ENCODE results near the gene KIF27. TPM values are rescaled to one million over a fixed set of nuclear protein-coding genes. Genes with fewer than 3 reads are reported as not detected.
"Not testable (repeated sequence)": the region's sequence is repeated elsewhere in the genome, so short reads cannot be mapped to it uniquely, and the experiment has no call there.

KIF27 gene
- total and polyA plus RNA-seq, 10 of the 15 experiments (the other 5 are each of a cell fraction or from before 2014, with no cell fraction given): 0.64 to 3.3 (median 1.3) TPM

- H2AFZ ChIP-seq (ENCODE audit: control insufficient read depth, low read depth, low read length); H3K9ac ChIP-seq (ENCODE audit: control insufficient read depth, insufficient read depth, low read length); BruUV-seq (replicated peaks); RAD21 ChIA-PET (ENCODE audit: unreplicated experiment); in situ Hi-C loops (cut with MboI); H3K27ac ChIP-seq (ENCODE audit: control insufficient read depth, insufficient read depth); SMC1A ChIA-PET (ENCODE audit: uncharacterized antibody, unreplicated experiment); H3K27me3 ChIP-seq (replicated peaks in 1 of 2; ENCODE audit: control insufficient read depth in 2 of 2, insufficient read depth in 2 of 2, low read length in 1 of 2); H4K20me1 ChIP-seq (ENCODE audit: control insufficient read depth, insufficient read depth); FAIRE-seq; H3K36me3 ChIP-seq (ENCODE audit: control insufficient read depth in 2 of 2, insufficient read depth in 2 of 2, low read length in 1 of 2); intact Hi-C loops (cut with micrococcal nuclease; ENCODE audit: unreplicated experiment); H3K4me2 ChIP-seq (ENCODE audit: control insufficient read depth, insufficient read depth); POLR2A ChIA-PET; H3K9me3 ChIP-seq (replicated peaks; ENCODE audit: control insufficient read depth, insufficient read depth, low read length); H3K79me2 ChIP-seq (ENCODE audit: control insufficient read depth, insufficient read depth, low read length); H3K4me3 ChIP-seq; H3K4me1 ChIP-seq (ENCODE audit: control insufficient read depth, insufficient read depth, low read length); DNase-seq (ENCODE audit: low read depth, low spot score); ATAC-seq: not testable (repeated sequence)
- CTCF ChIA-PET: interaction anchor here (0.7 kb wide), 1 partner anchor 201 kb away, joined by 3 read pairs; no protein-coding TSS in a partner anchor
- 45% methylated on average over 3 of the region's 3 CpGs for WGBS (ENCODE audit: insufficient coverage, insufficient replicate concordance, low lambda C conversion rate, missing lambda C conversion rate)
Measured at GRCh38 chr9:83824986-83825623, 96.1 kb downstream of the KIF27 start.

DNA sequence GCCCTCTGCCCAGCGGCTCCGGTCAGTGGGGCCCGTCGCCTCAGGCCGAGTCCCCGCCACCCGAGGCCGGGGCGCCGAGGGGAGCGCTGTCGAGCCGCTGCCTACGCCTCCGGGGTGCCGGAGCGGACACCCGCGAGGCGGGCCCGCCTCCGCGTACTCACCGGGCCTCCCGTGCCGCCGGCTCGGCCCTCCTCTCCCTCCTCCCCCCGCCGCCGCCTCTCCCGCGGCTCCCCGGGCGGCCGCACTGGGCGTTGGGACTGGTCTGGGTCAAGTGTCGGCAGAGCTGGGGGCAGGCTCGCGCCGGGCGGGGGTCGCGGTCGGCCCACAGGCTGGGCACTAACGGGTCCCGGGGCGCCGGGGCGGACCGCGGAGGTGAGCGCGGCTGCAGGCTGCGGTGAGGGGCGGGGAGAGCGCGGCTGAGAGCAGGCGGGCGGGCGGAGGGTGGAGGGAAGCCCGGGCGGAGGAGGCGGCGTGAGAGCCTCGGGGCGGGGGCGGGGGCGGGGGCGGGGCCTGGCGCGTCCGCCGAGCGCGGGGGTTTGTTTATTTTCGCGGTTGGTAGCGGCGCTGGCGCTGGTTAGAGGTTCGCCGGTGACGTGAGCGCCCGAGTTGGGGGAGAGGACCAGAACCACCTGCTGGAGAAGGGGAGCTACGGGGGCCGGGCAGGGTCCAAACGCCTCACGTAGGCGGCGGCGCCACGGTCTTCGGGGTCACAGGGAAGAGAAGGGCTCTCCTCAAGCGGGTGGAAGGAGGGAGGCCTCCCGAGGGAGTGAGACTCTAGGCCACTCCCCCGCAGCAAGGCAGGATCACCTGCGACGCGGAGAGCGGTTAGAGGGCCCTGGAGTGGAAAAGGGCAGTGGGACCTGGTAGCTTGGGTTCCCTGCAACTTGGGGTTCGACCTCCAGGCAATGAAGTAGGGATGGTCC, 103.6 kb downstream of the KIF27 start, which contains the start of gene GKAP1:
TSS of gene GKAP1 (minus strand) at position 414 of the 923 bp plus-strand sequence. CDS start 11,252 bp downstream, outside the sequence.
- BruUV-seq (replicated peaks); H3K9me3 ChIP-seq (replicated peaks; ENCODE audit: control insufficient read depth, insufficient read depth, low read length); intact Hi-C loops (cut with micrococcal nuclease; ENCODE audit: unreplicated experiment); SMC1A ChIA-PET (ENCODE audit: uncharacterized antibody, unreplicated experiment); H3K36me3 ChIP-seq (ENCODE audit: control insufficient read depth in 2 of 2, insufficient read depth in 2 of 2, low read length in 1 of 2); H3K27me3 ChIP-seq (replicated peaks in 1 of 2; ENCODE audit: control insufficient read depth in 2 of 2, insufficient read depth in 2 of 2, low read length in 1 of 2); in situ Hi-C loops (cut with MboI); POLR2A ChIA-PET; H3K4me1 ChIP-seq (ENCODE audit: control insufficient read depth, insufficient read depth, low read length); RAD21 ChIA-PET (ENCODE audit: unreplicated experiment); FAIRE-seq; H3K79me2 ChIP-seq (ENCODE audit: control insufficient read depth, insufficient read depth, low read length); CTCF ChIA-PET; H4K20me1 ChIP-seq (ENCODE audit: control insufficient read depth, insufficient read depth); H3K27ac ChIP-seq (ENCODE audit: control insufficient read depth, insufficient read depth): not testable (repeated sequence)
- ATAC-seq: peak; percentile 91
- Histone ChIP-seq H2AFZ (ENCODE audit: control insufficient read depth, low read depth, low read length) (peak within 1 kb of the TSS; percentile 80), H3K9ac (ENCODE audit: control insufficient read depth, insufficient read depth, low read length) (peak within 1 kb of the TSS; percentile 53; the same call in 1 of the 2 replicates), H3K4me2 (ENCODE audit: control insufficient read depth, insufficient read depth) (0 out of 2 replicates have a peak within 1 kb of the TSS, but pooled peaks have one; percentile 43), H3K4me3 (peak within 1 kb of the TSS; percentile 71)
- WGBS (ENCODE audit: insufficient coverage, insufficient replicate concordance, low lambda C conversion rate, missing lambda C conversion rate): 2% methylated on average over 19 of the region's 103 CpGs
- peak; percentile 13 for DNase-seq (ENCODE audit: low read depth, low spot score)
- TF ChIP-seq, protein P1, sequence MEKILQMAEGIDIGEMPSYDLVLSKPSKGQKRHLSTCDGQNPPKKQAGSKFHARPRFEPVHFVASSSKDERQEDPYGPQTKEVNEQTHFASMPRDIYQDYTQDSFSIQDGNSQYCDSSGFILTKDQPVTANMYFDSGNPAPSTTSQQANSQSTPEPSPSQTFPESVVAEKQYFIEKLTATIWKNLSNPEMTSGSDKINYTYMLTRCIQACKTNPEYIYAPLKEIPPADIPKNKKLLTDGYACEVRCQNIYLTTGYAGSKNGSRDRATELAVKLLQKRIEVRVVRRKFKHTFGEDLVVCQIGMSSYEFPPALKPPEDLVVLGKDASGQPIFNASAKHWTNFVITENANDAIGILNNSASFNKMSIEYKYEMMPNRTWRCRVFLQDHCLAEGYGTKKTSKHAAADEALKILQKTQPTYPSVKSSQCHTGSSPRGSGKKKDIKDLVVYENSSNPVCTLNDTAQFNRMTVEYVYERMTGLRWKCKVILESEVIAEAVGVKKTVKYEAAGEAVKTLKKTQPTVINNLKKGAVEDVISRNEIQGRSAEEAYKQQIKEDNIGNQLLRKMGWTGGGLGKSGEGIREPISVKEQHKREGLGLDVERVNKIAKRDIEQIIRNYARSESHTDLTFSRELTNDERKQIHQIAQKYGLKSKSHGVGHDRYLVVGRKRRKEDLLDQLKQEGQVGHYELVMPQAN (conservative IDR thresholded peaks at IDR 0.05): 0 out of 2 replicates have a peak, but pooled peaks have one; percentile 64
- TF ChIP-seq ZNF217 (IDR thresholded peaks at IDR 0.05) (0 out of 2 replicates have a peak, but pooled peaks have one; percentile 71), DPF2 (IDR thresholded peaks at IDR 0.05) (peak; percentile 56; the same call in 1 of the 2 replicates), NR2F1 (conservative IDR thresholded peaks at IDR 0.05) (peak; percentile 61), CREB1 (IDR thresholded peaks at IDR 0.05; ENCODE audit: low read depth) (0 out of 2 replicates have a peak, but pooled peaks have one; percentile 42), LARP7 (IDR thresholded peaks at IDR 0.05) (peak; percentile 80), POLR2A (IDR thresholded peaks at IDR 0.05; ENCODE audit: low read depth, low read length) (peak; percentile 55), RB1 (IDR thresholded peaks at IDR 0.05; ENCODE audit: borderline replicate concordance) (0 out of 2 replicates have a peak, but pooled peaks have one; percentile 19), EGR1 (IDR thresholded peaks at IDR 0.05; ENCODE audit: borderline replicate concordance in 1 of 2, low read depth in 2 of 2, low read length in 2 of 2) (peak in 1 of 2 experiments; percentile 63; a peak in 1 of 3 replicates)
- TF ChIP-seq, protein P2, sequence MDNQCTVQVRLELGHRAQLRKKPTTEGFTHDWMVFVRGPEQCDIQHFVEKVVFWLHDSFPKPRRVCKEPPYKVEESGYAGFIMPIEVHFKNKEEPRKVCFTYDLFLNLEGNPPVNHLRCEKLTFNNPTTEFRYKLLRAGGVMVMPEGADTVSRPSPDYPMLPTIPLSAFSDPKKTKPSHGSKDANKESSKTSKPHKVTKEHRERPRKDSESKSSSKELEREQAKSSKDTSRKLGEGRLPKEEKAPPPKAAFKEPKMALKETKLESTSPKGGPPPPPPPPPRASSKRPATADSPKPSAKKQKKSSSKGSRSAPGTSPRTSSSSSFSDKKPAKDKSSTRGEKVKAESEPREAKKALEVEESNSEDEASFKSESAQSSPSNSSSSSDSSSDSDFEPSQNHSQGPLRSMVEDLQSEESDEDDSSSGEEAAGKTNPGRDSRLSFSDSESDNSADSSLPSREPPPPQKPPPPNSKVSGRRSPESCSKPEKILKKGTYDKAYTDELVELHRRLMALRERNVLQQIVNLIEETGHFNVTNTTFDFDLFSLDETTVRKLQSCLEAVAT (IDR thresholded peaks at IDR 0.05): peak; percentile 31; the same call in 1 of the 2 replicates

All from GM12878 (cell line).